Measurements from ENCODE around the gene ARHGEF38.

The ARHGEF38 gene

DNA sequence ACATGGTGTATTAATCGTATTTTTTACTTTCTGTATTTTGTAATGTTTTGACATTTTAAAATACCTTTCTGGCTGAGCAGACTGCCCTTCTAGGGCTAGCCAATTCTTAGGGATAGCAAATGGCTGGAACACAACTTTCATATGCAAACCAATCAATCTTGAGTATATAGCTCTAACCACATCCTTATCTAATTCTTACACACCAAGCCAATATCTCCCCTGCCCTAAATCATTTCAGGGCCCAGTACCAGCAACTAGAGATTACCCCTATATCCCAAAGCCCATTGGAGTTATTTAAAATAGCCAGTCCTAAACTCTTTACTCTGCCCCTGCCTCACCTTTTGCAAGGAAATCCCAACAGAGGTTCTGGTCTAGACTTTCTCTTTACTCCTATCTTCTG lies 97.8 kb downstream of the ARHGEF38 start:
- TF ChIP-seq, protein P1, sequence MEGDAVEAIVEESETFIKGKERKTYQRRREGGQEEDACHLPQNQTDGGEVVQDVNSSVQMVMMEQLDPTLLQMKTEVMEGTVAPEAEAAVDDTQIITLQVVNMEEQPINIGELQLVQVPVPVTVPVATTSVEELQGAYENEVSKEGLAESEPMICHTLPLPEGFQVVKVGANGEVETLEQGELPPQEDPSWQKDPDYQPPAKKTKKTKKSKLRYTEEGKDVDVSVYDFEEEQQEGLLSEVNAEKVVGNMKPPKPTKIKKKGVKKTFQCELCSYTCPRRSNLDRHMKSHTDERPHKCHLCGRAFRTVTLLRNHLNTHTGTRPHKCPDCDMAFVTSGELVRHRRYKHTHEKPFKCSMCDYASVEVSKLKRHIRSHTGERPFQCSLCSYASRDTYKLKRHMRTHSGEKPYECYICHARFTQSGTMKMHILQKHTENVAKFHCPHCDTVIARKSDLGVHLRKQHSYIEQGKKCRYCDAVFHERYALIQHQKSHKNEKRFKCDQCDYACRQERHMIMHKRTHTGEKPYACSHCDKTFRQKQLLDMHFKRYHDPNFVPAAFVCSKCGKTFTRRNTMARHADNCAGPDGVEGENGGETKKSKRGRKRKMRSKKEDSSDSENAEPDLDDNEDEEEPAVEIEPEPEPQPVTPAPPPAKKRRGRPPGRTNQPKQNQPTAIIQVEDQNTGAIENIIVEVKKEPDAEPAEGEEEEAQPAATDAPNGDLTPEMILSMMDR (IDR thresholded peaks at IDR 0.05; ENCODE audit: extremely low read depth, insufficient read depth, missing control alignments) = no peak
- DNase-seq (ENCODE audit: low spot score) = no peak
- in situ Hi-C loops (cut with MboI; ENCODE audit: low pct_unique_long_range_greater_than_20kb, low sequenced_read_pairs, unreplicated experiment) = no loop called here

DNA sequence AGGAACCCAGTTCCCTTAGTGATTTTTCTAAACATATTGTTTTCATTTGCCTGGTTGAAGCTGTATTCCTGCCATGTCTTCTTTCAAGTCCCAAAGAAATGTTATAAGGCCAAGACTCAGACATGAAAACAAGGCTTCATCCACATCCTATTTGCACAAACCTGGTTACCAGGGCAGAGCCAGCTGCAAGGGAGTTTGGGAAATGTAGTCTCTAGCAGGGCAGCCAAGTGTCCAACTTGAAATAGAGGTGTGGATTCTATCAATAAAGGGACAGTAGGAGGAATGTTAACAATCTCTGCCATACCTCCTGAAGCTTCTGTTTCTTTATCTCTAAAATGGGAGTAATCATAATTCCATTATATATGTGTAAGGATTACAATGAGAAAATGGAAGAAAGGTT lies 99.5 kb downstream of the ARHGEF38 start:
- in situ Hi-C loops (cut with MboI; ENCODE audit: low pct_unique_long_range_greater_than_20kb, low sequenced_read_pairs, unreplicated experiment) = no loop called here

DNA sequence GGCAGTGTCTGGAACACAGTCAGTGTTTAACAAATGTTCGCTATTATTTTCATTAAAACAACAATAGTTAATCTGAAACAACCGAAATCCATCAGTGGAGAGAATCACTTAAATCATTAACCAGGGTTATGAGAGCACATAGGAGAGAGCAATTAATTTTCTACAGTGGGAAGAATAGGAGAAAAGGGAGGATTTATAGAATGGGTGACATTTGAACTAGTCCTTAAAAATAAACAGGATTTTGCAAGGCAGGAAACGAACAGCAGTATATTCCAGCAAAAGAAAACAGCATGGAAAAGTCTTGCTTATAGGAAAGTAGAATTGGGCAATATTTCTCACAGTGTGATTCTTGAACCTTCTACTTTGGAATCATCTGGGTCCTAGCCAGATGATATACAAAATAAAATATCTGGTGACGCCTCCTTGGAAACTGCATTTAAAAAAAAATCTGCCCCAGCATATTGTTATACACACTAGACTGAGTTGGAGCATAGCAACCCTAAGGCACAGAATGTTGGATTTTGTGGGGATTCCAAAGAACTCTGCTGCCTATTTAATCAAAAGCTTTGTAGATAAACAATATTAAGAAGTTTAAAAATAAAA lies 100.0 kb downstream of the ARHGEF38 start:
- TF ChIP-seq, protein P1 (IDR thresholded peaks at IDR 0.05; ENCODE audit: extremely low read depth, insufficient read depth, missing control alignments) = no peak
- in situ Hi-C loops (cut with MboI; ENCODE audit: low pct_unique_long_range_greater_than_20kb, low sequenced_read_pairs, unreplicated experiment) = no loop called here
- DNase-seq (ENCODE audit: low spot score) = no peak

More for the DNA sequence above, 99.5 kb downstream of the ARHGEF38 start:
- TF ChIP-seq, protein P1 (IDR thresholded peaks at IDR 0.05; ENCODE audit: extremely low read depth, insufficient read depth, missing control alignments) = no peak
- DNase-seq (ENCODE audit: low spot score) = no peak

DNA sequence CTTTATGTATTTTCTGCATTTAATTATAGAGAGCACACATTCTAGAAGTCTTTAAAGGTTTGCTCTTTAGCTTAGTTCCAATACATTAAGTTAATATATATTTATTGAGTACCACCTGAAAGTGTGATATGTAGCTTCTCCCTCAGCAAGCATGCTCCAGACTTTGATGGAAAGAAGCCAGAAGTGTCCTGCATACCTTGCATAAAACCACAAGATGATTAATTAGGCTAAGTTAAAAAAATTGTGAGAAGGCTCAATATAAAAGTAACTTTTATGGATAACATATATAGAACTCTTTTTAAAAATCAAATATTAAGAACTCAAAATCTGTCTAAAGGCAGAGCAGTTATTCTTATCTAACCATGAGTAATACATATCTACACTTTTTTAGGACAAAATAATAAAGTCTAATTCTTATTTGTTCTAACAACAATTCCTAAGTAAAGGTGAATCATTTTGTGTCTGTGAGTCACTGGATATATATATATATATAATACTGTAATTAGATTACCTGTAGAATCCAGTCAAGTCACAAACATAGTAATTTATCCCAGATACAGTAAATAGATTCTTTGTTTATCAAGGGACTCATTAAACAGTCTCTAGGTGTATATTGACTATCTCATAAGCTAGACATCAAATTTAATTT lies 104.8 kb downstream of the ARHGEF38 start:
- TF ChIP-seq, protein P1 (IDR thresholded peaks at IDR 0.05; ENCODE audit: extremely low read depth, insufficient read depth, missing control alignments) = no peak
- no peak for DNase-seq (ENCODE audit: low spot score)
- in situ Hi-C loops (cut with MboI; ENCODE audit: low pct_unique_long_range_greater_than_20kb, low sequenced_read_pairs, unreplicated experiment) = no loop called here

DNA sequence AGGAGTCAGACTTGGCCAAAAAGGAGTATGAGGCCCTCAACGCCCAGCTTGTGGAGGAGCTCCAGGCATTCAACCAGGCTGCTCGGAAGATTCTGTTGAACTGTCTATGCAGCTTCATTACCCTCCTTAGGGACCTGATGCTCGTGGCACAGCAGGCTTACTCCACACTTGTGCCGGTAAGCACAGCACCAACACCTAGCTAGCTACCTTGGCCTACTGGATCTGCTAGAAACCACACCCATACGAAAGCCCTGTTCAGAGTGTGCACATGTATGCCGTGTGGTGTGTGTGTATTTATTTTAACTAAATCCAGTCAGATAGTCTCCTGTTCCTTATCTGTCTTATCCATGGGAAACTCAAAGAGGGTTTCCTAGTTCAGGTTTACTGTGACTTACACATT lies 106.8 kb downstream of the ARHGEF38 start:
- DNase-seq (ENCODE audit: low spot score) = no peak
- TF ChIP-seq, protein P1 (IDR thresholded peaks at IDR 0.05; ENCODE audit: extremely low read depth, insufficient read depth, missing control alignments) = no peak
- in situ Hi-C loops (cut with MboI; ENCODE audit: low pct_unique_long_range_greater_than_20kb, low sequenced_read_pairs, unreplicated experiment) = no loop called here

DNA sequence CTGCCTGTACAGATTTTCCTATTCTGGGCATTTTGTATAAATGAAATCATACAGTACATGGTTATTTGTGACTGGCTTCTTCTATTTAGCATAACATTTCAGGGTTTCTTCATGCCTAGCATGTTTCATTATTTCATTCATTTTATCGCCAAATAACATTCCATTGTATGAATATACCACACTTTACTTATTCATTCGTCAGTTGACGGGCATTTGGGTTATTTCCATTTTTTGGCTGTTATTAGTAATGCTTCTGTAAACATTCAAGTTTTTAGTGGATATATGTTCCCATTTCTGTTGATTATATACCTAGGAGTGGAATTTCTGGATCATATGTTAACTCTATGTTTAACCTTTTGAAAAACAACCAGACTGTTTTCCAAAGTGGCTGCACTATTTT lies 108.6 kb downstream of the ARHGEF38 start:
- DNase-seq (ENCODE audit: low spot score) = no peak
- TF ChIP-seq, protein P1 (IDR thresholded peaks at IDR 0.05; ENCODE audit: extremely low read depth, insufficient read depth, missing control alignments) = no peak
- in situ Hi-C loops (cut with MboI; ENCODE audit: low pct_unique_long_range_greater_than_20kb, low sequenced_read_pairs, unreplicated experiment) = no loop called here

Measured in GM13977 (cell line).